Non-pigmented ciliary epithelial cell (primary cell): ENCODE data around the gene SLC16A3.

Source experiments
- DNase-seq: peaks from one replicate; pipeline ENCODE4 v3.0.0-alpha.2; 2010; ENCODE audit warnings: low read depth

SLC16A3 gene

DNA sequence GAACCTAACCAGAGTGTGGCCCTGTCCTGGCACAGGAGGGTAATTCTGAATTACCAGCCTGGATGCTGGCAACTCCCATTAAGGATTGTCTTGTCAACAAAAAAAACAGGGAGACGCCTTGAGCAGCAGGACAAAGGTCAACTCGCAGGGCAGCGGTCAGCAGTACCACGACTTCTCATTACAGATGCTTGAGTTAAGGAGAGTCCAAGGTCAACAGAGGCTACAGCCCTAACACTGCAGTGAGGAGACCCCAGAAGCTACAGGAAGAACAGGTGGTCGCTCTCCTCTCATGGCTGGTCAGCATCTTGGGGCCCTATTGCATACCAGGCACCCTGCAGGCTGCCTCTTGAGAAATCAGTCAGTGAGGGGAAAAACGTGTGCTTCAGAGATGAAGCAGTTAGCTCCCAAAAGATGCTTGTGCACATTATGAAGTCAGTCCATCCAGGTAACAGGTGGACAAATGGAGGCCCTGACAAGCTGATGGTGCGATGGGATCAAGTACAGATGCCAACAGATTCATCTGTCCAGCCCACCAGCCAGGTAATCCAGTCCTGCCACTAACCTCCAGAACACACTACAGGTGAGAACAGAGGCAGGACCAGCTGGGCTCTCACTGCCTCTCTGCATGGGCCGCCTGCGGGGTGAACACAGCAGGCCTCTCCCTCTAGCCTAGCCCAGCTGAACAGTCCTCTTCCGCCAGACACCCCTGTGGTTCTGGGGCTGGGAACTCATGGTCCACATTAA lies 40.5 kb downstream of the SLC16A3 start:
- DNase-seq, result no peak

- no peak for DNase-seq
Measured at GRCh38 chr17:82269882-82270500, 41.1 kb downstream of the SLC16A3 start.

DNA sequence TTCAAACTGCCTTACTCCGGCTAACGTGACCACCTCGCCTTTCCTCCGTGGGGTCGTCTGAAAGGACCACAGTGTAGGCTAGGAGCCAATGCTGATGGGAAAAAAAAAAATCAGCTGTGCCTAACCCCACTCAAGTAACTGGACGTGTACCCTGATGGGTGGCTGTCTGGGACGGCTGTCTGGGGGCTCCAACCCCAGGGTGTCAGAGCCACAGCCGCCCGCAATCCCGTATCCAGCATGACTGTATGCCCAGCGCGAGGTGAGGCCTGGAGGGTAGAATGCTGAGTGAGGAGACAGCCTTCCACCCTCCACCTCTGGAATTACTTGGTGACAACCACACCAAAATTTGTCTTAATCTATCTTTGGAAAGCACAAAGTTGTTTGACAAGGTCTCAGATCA lies 41.8 kb downstream of the SLC16A3 start:
- DNase-seq, result no peak

DNA sequence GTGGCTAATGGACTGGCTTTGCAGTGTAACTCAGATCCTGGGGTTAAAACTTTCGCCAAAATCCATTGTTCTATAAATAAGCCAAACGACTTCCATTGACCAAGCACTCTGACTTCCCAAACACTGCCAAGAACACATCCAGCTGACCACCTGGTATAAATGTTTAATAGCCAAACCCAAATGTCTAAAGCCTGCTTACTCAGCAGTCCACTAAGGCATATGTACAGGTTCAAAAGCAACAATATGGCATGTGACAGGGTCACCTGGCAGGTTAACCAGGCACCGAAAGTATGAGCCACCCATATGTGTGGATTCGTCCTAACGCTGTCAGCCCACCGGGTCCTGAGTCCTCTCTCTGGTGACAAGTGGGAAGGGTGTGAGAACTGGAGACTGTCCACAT lies 42.6 kb downstream of the SLC16A3 start:
- no peak for DNase-seq

DNA sequence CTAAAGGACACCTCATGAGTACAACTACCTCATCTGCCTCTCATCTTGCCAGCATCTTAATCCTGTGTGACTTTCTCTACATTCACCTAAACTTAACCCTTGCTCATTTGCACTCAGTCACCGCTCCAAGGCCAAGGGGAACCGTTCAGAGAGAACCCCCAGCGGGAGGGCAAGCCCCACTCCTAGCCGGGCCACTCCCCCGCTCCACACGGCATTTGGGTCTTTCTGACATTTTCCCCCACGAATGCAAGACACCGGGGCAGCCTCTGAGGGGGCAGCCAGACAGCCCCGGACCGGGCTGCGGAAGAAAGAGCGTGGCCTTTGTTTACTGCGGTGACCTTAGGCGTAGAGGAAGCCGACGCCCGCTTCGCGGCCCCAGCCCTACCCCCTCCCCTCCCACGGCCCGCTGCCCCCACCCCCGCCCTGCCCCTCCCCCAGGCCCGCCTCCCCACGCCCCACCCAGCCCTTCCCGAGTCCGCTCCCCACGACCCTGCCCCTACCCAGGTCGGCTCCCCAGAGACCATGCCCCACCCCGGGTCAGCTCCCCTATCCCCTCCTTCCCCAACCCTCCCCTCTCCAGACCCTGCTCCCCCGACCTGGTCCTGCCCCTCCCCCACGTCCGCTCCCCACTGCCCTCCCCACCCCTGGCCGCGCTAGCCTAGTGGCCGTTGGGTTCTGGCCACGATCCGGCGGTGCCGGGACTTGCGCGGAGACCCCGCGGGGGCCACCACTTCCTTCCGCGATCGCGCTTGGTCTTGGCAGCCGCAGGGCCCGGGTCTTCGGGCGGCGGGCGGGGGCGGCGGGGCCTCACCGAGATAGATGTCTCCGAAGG lies 43.9 kb downstream of the SLC16A3 start:
- no peak for DNase-seq

GRCh38 chr17:82273327-82274133 lies 44.7 kb downstream of the SLC16A3 start, which contains the start of gene CSNK1D:
Gene CSNK1D (minus strand): TSS chr17:82273700. CDS start chr17:82273381, 319 bp downstream.
- no peak for DNase-seq

- no peak for DNase-seq
Measured at GRCh38 chr17:82274134-82275020, 45.5 kb downstream of the SLC16A3 start.

- DNase-seq, result no peak
Measured at GRCh38 chr17:82275326-82275725, 46.5 kb downstream of the SLC16A3 start.

DNA sequence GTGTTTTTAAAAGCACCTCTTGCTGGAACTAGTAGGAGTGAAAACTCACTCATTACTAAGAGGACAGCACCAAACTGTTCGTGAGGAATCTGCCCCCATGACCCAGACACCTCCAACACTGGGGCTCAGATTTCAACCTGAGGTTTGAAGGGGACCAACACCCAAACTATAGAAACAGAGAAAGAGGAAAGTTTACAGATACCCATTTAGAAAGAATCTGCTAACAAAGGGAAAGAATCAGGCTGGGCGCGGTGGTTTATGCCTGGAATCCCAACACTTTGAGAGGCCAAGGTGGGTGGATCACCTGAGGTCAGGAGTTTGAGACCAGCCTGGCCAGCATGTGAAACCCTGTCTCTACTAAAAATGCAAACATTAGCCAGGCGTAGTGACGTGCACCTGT lies 48.1 kb downstream of the SLC16A3 start:
- DNase-seq, result no peak

GRCh38 chr17:82277851-82278250 lies 49.0 kb downstream of the SLC16A3 start:
- DNase-seq, result no peak

DNA sequence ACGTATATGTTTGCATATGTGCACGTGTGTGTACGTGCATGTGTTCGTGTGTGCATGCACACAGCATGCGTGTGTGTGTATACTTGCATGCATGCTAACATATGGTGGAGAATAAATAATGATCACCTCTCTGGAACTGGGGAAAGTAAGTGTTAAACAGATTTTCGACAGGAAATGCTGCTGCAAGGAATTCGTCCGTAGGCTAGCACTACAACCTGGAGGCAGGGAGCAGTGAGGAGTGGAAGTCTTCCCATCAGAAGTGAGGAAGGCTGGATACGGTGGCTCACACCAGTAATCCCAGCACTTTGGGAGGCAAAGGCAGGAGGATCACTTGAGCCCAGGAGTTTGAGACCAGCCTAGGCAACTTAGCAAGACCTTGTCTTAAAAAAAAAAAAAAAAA lies 49.5 kb downstream of the SLC16A3 start:
- no peak for DNase-seq

DNA sequence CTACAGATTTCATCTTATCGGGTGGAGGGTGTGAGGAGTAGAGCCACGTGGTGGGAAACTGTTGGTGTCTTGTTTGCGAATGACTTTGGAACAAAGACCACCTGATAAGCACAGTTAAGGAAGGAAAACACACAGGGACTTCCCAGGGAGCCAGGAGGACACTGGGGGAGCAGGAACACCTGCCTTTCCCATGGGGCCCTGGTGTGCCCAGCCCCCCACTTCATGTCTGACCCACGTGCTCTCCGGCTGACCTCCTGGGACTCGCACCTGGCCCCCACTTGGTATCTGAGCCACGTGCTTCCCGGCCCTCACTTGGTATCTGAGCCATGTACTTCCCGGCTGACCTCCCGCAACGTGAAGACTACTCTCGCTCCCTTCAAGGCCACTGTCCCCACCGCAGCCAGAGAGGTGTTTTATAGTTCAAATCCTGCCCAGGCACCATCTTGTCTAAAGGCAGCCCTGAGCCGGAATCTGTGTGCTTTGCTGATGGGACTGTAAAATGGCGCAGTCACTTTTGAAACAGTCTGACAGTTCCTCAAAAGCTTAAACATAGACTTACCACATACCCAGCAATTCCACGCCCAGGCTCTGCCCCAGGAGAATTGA lies 50.0 kb downstream of the SLC16A3 start:
- DNase-seq, result no peak

DNA sequence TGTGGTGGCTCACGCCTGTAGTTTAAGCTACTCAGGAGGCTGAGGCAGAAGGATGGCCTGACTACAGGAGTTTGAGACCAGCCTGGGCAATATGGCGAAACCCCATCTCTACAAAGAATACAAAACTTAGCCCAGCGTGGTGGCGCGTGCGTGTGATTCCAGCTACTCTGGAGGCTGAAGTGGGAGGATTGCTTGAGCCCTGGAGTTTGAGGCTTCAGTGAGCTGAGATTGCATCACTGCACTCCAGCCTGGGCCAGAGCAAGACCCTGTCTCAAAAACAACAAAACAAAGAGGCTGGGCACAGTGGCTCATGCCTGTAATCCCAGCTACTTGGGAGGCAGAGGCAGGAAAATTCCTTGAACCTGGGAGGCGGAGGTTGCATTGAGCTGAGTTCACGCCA lies 51.7 kb downstream of the SLC16A3 start:
- no peak for DNase-seq

GRCh38 chr17:82281076-82281475 lies 52.2 kb downstream of the SLC16A3 start:
- no peak for DNase-seq

GRCh38 chr17:82281502-82282238 lies 52.8 kb downstream of the SLC16A3 start:
- no peak for DNase-seq

DNA sequence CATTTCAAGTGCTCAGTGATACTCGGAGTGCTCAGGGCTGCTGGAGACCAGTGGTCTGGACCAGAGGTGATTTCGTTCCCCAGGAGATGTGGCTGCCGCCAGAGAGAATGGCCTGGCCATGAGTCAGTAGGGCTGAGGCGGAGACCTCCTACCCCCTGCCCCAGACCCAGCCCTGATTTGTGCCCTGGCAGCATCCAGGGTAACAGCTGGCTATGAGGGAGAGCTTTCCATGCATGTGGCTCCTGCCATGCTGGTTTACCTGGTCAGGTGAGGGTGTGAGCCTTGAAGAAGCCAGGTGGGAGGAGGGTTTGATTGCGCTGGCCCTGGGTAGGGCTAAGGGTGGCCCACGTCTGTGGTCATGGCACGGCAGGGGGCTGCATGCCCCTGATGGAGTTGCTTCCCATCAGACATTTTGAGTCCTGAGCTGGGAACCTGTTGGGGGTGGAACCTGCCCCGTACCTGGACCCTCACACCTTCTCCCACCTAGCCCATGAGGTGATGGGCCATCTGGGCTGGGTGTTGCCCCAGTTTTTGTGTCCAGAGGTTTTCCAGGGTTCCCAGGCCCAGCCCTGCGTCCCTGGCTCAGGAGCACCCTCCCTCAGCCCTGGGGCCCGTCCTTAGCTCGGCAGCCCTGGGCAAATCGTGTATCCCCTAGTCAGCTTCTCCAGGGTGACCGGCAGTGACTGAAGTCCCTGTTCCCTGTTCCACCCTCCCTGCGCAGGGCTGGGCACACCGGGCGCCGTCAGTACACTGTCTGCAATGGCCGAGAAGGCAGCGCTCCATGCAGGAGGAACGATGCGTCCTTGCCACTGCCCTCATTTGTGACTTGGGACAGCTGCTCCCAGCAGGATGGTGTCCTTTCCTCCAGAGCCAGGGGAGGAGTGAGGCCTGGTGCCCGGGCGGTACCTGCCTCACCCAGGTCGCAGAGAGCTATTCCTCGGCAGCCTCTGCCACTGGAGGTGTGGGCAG lies 53.7 kb downstream of the SLC16A3 start:
- DNase-seq, result no peak

DNA sequence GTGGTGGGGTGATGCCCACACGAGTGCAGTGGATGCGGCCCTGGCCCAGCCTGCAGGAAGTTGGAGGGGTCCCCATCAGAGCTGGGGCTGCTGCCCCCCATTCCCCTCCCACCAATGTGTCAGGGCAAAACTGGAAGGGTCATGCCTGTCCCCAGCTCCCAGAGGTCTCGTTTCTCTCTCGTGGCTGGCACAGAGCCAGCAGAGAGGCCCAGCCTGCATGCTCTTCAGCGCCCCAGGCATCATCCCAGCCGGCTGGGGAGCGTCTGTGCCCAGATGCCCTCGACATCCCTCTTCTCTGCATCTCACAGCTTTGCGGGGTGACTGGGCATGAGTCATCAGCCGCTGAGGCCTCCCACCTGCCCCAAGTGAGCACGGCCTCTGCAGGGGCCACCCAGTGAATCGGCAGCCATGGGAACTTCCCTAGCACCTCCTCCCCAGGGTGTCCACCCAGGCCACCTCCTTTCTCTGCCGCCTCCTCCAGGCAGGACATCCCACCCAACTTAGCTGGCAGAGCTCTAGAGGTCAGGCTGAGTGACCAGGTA lies 54.4 kb downstream of the SLC16A3 start:
- peak; percentile 41 for DNase-seq

DNA sequence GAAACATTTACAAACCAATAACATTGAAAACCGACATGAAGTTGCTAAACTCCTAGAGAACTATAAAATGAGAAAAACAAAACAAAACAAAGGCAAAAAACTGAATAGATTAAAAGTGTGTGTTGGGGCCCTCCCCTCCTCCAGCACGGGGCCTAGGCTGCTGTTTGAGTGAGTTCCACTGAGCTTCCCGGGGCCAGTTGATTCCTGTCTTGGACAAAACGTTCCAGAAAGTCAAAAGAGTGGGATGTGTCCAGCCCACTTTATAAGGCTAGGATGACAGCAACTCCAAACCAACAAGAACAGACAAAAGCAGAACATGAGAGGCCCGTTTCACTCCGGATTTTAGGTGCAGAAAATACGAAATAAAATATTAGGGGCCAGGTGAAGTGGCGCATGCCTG lies 56.3 kb downstream of the SLC16A3 start:
- no peak for DNase-seq
